ENCODE measurements around the gene SETD3. TPM values are rescaled to one million over a fixed set of nuclear protein-coding genes. Genes with fewer than 3 reads are reported as not detected.

The SETD3 gene
- total RNA-seq, 4 donors from 2014 or later = 76.3 to 110 (median 96.6) TPM

GRCh38 chr14:99388286-99388685, 92.4 kb downstream of the SETD3 start:
- no peak for TF ChIP-seq CTCF (IDR thresholded peaks at IDR 0.05; ENCODE audit: low read depth)

- TF ChIP-seq CTCF (IDR thresholded peaks at IDR 0.05; ENCODE audit: low read depth) = no peak
Measured at GRCh38 chr14:99387880-99388279, 92.8 kb downstream of the SETD3 start.

- no peak for TF ChIP-seq CTCF (IDR thresholded peaks at IDR 0.05; ENCODE audit: low read depth)
Measured at GRCh38 chr14:99384450-99385417, 95.9 kb downstream of the SETD3 start.

- TF ChIP-seq CTCF (IDR thresholded peaks at IDR 0.05; ENCODE audit: low read depth) = no peak
Measured at GRCh38 chr14:99383472-99384449, 96.9 kb downstream of the SETD3 start.

GRCh38 chr14:99382781-99383471, 97.7 kb downstream of the SETD3 start:
- TF ChIP-seq CTCF (IDR thresholded peaks at IDR 0.05; ENCODE audit: low read depth) = no peak

GRCh38 chr14:99382071-99382470, 98.6 kb downstream of the SETD3 start:
- TF ChIP-seq CTCF (IDR thresholded peaks at IDR 0.05; ENCODE audit: low read depth) = no peak
